Measurements from ENCODE around the gene NCF4. TPM values are rescaled to one million over a fixed set of nuclear protein-coding genes. Genes with fewer than 3 reads are reported as not detected.

The NCF4 gene
- total and polyA plus RNA-seq, 4 donors: 14.1 to 113 (median 40.0) TPM

GRCh38 chr22:36875741-36876140 lies 14.9 kb downstream of the NCF4 start:
- 88 to 92% methylated on average over 6 of the region's 6 CpGs for WGBS, 2 donors
- no peak overlapping the region for H3K4me3 ChIP-seq
- ATAC-seq (ENCODE audit: insufficient read depth, low FRiP score) (no peak), DNase-seq (no peak)
- peaks cover 0 to 9% (median 2%) of the 10 kb centered on the region in 5 donors for H3K4me1 ChIP-seq (ENCODE audit: control insufficient read depth in 5 of 5, insufficient read depth in 5 of 5, low read length in 5 of 5)
- H3K9ac ChIP-seq (ENCODE audit: insufficient read depth in 1 of 2, low read length in 2 of 2): no peak overlapping the region
- peaks cover 0 to 1% (median 0%) of the 10 kb centered on the region in 4 donors for H3K36me3 ChIP-seq (ENCODE audit: control insufficient read depth in 4 of 4, insufficient read depth in 4 of 4, low read length in 4 of 4)
- no peak for TF ChIP-seq CTCF (IDR thresholded peaks at IDR 0.05; ENCODE audit: control extremely low read depth, extremely low read depth)
- H3K9me3 ChIP-seq (ENCODE audit: control insufficient read depth in 4 of 4, insufficient read depth in 3 of 4, low read length in 3 of 4): no peaks in the 10 kb centered on the region
- no peak overlapping the region for H3K27ac ChIP-seq (ENCODE audit: low read depth in 1 of 2, low read length in 1 of 2)
- peaks cover 0 to 6% (median 0%) of the 10 kb centered on the region in 3 donors for H3K27me3 ChIP-seq (ENCODE audit: control insufficient read depth in 3 of 3, insufficient read depth in 3 of 3, low read length in 2 of 3)

GRCh38 chr22:36879775-36880174 lies 19.0 kb downstream of the NCF4 start:
- Histone ChIP-seq H3K27ac (ENCODE audit: low read depth in 1 of 2, low read length in 1 of 2) (no peak overlapping the region), H3K9ac (ENCODE audit: insufficient read depth in 1 of 2, low read length in 2 of 2) (no peak overlapping the region), H3K4me3 (no peak overlapping the region), H3K9me3 (ENCODE audit: control insufficient read depth in 4 of 4, insufficient read depth in 3 of 4, low read length in 3 of 4) (peaks cover 0 to 3% (median 0%) of the 10 kb centered on the region in 4 donors), H3K36me3 (ENCODE audit: control insufficient read depth in 4 of 4, insufficient read depth in 4 of 4, low read length in 4 of 4) (peaks cover 0 to 1% (median 0%) of the 10 kb centered on the region in 4 donors), H3K27me3 (ENCODE audit: control insufficient read depth in 3 of 3, insufficient read depth in 3 of 3, low read length in 2 of 3) (peaks cover 0 to 10% (median 0%) of the 10 kb centered on the region in 3 donors), H3K4me1 (ENCODE audit: control insufficient read depth in 5 of 5, insufficient read depth in 5 of 5, low read length in 5 of 5) (no peaks in the 10 kb centered on the region)
- no peak for DNase-seq
- 73 to 82% methylated on average over 7 of the region's 7 CpGs for WGBS, 2 donors
- no peak for TF ChIP-seq CTCF (IDR thresholded peaks at IDR 0.05; ENCODE audit: control extremely low read depth, extremely low read depth)
- ATAC-seq (ENCODE audit: insufficient read depth, low FRiP score): no peak

- Histone ChIP-seq H3K9ac (ENCODE audit: insufficient read depth in 1 of 2, low read length in 2 of 2) (no peak overlapping the region), H3K36me3 (ENCODE audit: control insufficient read depth in 4 of 4, insufficient read depth in 4 of 4, low read length in 4 of 4) (no peaks in the 10 kb centered on the region), H3K4me3 (no peak overlapping the region), H3K27ac (ENCODE audit: low read depth in 1 of 2, low read length in 1 of 2) (no peak overlapping the region), H3K4me1 (ENCODE audit: control insufficient read depth in 5 of 5, insufficient read depth in 5 of 5, low read length in 5 of 5) (no peaks in the 10 kb centered on the region), H3K9me3 (ENCODE audit: control insufficient read depth in 4 of 4, insufficient read depth in 3 of 4, low read length in 3 of 4) (peaks cover 0 to 3% (median 0%) of the 10 kb centered on the region in 4 donors), H3K27me3 (ENCODE audit: control insufficient read depth in 3 of 3, insufficient read depth in 3 of 3, low read length in 2 of 3) (peaks cover 0 to 10% (median 0%) of the 10 kb centered on the region in 3 donors)
- ATAC-seq (ENCODE audit: insufficient read depth, low FRiP score) (no peak), DNase-seq (no peak)
- WGBS, 2 donors: 32 to 64% methylated on average over 1 of the region's 1 CpG
- no peak for TF ChIP-seq CTCF (IDR thresholded peaks at IDR 0.05; ENCODE audit: control extremely low read depth, extremely low read depth)
Observed at GRCh38 chr22:36881504-36882245, 20.9 kb downstream of the NCF4 start.
